HG03108 (cell line): ENCODE data around the gene NUDT21.

Experiments
- ATAC-seq: cut with Tn5 transposase; IDR thresholded peaks from one replicate; pipeline ENCODE4 v1.9.1; 2021; ENCODE audit warnings: moderate library complexity; ENCODE audit not compliant: unreplicated experiment

Gene NUDT21

DNA sequence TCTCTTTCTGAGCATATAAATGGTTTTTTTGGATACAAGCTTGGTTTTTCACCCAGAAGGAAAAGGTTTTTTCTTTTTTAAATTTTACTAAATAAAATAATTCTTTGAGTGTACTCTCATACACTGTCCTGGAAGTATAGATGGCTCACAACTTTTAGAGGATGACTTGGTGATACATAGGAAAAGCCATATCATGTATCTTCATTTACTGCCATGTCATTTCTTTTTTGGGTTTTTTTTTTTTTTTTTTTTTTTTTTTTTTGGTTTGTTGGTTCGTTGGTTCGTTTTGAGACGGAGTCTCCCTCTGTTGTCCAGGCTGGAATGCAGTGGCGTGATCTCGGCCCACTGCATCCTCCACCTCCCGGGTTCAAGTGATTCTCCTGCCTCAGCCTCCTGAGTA is 12.0 kb upstream of the NUDT21 start:
- ATAC-seq, result no peak

DNA sequence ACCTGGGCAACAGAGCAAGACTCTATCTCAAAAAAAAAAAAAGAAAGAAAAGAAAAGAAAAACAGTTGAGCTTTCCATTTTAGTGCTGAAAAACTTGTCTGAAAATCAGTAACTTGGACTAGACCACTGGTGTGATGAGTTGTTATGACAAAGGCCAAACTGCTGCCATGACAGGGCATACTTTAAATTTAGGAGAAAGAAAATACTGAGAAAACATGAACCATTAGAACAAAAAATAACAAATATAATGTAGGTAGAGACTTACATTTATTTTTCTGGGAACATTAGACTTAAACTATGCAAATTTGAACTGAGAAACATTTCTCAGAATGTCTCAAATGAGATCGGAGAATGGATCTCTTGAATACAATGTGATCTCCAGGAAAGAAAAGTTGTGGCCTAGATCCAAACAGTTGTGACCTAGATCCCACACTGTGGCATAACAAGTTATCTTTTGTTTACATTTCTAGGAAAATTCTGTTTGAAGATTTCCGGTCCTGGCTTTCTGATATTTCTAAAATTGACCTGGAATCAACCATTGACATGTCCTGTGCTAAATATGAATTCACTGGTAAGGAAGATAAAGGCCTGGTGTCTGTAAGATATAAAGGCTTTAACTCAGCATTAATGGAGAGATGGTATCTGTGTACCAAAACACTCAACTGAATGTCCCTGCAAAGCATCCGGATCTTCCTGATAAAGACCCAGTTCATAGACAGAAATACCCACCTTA is 11.1 kb upstream of the NUDT21 start:
- no peak for ATAC-seq

DNA sequence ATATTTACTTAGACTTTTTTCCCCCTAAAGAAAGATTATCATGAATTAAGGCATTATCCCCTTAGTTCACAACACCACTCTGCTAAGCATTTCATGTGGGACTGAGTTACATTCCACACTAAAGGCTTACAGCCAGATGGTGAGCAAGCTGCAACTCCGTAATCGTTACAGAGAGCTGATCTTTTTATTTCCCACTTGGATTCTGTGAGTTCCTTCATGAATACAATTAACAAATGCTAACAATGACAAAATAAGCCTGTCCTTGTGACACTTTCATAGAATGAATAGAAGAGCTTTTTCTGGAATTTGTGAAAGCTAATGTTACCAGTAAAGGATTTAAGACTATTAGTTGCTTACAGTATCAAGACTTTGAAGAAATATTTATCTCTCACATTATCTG is 9.0 kb upstream of the NUDT21 start:
- ATAC-seq, result no peak

DNA sequence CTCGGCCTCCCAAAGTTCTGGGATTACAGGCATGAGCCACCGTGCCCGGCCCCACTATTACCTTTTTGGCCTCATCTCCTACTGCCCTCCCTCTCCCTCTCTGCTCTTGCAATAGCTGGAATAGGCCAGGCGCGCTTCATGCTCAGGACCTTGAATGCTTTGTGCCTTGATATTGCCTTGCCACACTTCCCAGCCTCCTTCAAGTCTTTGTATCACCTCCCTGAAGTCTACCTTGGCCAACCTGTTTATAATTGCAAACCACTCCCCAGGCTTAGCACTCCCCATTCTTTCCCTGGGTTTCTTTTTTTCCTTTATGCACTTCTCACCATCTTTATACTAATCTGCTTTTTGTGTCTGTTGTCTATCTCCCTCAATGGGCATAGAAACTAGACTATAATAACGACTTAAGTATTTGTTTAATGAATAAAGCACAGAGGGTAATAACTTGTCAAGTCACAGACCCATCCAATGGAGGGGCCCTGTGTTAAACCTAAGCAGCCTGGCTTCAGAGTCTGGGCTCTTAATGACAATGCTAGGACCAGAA is 6.9 kb upstream of the NUDT21 start:
- no peak for ATAC-seq

DNA sequence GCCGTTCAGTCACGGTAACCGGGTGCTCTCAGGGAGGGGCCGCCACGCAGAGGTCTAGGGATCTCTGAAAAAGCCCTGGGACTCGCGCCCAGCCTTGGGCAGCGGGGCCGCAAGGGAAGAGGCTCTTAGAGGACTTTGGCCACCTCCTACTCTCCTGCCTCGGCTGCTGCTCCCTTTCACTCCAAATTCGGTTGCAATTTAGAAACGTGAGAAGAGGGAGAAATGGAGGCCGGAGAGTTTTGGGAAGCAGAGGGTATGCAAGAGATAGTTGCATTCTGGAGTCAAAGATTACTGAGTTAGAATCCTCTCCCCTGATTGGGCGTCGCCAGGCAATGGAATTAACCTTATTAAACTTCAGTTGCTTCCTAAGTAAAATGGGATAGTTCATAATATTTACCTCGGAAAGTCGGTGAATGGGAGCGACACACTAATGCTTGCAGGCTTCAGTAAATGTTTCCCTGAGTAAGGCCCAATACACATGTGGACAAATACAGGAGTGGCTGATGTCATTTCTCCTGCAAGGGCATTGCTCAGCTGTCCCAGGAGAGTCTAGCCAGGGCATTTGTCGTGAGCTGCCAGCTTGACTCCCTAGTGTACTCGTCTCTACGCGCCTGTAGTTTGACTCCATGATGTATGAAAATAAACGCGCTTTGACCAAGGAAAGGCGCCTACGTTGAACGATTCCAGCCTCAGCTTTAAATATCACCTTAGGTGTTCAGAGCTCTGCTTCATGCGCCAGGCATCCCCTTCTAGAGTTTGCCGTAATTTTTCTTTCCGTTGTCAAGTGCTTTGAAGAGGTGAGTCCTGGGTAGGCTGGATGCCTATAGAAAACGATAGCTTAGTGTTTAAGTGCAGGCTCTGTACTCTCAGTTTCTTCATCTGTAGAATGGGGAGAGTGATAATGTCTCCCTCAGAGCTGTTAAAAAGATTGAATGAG is 889 bp upstream of the NUDT21 start:
- peak; percentile 29 for ATAC-seq

DNA sequence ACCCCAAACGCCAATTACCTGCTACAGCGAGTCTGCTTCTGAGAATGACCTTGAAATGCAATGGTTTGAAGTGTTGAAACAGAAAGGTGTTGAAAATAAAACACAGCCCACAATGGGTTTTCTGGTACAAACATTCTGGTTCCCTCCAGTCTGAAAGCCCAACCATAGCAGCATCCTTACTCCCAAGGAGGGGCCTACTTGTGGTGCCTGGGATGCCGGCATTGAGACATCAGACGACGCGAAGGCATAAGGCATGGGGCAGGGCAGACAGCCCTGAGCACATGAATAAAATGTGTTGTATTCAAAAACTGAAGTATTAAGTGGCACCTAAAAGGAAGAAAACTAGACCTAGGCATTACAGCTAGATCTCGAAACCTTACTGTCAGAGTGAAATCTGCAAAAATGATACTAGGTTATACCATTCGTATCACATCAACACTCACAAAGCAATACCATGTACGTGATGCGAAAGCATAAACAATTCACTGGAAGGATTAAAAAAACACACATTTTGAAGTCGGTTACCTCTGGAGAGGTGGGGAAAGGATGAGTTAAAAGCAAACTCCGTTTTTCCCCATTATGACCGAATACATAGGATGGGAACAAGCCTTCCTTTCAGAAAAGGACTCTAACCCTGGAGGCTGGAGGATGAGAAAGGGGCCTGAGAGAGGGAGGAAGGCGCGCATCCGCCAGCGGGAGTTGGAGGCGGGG is 702 bp downstream of the NUDT21 start:
- peak; percentile 15 for ATAC-seq

DNA sequence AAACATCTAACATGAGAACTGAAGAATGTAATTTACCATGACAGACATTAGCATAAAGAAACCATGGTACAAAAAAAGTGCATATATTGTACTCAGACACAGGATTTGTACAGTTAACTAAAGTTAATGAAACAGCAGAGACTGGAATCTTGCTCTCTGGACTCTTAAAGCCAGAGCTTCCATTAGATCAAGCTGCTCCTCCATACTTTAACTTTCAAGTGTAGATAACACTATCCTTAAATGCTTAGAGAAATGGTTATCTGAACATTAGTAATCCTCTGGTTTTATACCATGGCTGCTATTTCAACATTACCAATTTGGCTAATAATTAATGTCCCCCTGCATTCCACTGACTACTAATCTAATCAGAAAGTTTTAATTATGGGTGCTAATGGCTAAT is 3.1 kb downstream of the NUDT21 start:
- ATAC-seq, result no peak

DNA sequence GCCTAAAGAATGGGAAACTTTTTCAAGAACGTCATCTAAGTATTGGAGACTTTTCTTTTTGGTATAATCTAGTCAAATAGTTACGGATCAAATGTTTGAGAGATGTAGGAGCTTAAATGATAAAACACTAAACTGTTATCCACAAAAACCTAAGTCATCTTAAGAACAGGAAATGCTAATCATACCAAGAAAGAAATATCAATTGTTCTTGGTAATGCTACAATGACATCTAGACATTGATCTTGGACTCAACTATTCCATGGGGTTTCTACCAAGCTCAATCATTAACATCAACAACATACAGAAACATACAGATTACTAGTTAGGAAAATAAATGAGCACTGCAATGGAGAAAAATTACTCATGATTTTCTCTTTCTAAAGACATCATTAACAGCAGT is 3.8 kb downstream of the NUDT21 start:
- ATAC-seq, result no peak

DNA sequence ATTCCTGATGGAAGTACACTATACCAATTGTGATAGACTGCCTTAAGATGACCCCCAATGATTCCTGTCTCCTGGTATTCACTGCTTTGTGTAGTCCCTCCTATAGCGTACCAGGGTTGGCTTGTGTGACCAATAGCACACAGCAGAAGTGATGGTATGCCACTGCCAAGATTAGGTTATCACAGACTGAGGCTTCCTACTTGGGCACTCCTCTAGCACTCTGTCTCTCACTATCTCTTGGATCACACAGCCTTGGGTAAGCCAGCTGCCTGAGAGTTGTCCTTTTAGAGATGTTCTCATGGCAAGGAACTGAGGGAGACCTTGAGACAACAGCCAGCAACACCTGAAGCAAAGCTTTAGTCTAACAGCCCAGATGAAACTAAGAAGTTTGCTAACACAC is 13.1 kb downstream of the NUDT21 start:
- ATAC-seq, result no peak

DNA sequence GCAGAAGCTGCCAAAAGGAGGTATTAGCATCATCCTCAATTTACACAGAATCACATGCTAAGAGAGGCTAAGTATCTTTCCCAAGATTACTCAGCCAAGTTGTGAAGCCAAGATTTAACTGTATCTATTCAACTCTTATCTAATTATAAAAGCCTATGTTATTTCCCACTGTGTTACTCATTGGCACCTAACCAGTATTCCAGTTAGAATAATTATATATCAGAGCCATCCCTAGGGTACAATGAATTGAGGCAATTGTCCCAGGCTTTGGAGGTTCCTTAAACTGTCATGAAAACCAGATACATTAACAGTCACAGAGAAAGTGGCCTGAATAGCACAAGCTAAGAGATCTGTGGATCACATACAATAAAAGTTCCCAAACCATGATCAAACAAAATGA is 14.9 kb downstream of the NUDT21 start:
- no peak for ATAC-seq

DNA sequence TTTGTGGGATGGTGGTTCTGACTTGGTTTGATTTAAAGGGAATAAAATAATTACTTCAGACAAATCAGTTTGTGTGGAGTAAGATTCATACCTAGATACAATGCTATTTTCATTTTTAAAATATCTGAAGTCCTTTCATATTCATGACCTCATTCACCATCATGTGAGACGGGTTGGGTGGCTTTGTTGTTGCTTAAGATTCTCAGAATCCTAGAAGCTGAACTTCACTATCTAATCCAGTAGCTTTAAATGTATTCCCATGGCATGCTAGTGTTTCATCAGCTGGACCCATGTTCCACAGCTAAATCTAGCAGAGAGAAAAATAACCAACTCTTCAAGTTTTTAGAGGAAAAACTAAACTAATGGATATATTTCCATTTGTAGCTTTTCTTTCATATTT is 23.0 kb downstream of the NUDT21 start:
- no peak for ATAC-seq

DNA sequence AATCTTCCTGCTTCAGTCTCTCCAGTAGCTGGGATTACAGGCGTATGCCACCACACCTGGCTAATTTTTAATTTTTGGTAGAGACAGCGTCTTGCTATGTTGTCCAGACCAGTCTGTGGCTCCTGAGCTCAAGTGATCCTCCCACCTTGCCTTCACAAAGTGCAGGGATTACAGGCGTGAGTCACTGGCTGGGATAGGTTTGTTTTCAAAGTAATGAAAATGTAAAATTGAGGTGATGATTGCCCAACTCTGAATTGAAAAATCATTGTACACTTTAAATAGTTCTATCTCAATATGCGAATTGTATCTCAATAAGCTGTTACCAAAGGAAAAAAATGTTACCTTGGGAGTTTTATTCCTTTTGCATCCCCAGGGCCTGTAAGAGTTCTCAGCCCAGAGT is 24.5 kb downstream of the NUDT21 start:
- no peak for ATAC-seq

DNA sequence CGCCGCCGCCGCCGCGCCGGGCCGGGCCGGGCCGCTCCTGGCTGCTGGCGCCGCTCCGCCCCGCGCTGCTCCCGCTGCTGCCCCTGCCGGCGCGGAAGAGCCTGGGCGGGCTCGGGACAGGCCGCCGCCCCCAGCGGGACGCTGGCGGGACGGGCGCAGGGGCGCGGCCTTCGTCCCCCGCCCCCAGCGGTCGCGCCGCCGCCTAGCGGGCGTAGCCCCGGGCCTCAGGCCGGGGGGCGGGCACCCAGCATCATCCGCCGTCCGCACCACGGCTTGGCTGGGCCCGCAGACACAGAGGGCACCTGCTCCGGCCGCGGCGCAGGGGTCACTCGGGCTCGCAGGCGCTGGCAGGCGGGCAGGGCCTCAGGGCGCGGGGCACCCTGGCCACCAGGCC is 25.7 kb downstream of the NUDT21 start, which contains the start of gene AMFR:
TSS of gene AMFR (minus strand) at position 107 of the 394 bp plus-strand sequence. CDS start 218 bp downstream, outside the sequence.
- ATAC-seq, result peak; percentile 79

DNA sequence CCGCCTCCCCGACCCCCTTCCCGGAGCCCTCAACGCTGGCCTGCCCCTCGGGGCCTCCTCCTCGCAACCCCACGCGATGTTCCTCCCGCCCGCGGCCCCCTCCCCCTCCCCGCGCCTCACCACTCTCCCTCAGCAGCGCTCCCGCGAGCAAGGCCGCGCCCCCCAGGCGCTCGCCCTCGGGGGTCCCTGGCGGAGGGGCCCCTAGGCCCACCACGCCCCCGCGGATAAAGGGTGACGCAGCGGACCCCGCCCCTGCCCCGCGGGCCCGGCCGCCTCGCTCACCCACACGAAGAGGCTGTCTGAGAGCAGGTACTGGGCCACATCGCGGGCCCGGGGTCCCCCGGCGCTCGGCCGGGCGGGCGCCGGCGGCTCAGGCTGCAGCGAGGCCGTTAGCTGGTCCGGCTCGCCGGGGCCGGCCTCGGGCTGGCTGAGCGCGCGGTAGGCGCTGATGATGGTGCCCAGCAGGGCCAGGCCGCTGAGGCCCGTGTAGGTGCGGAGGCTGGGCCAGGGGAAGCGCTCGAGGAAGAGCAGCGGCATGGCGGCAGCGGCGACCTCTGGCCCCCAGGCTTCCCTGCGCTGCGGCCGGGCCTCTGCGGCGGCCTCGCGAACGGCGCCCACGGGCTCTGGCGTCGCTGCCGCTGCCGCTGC is 26.2 kb downstream of the NUDT21 start:
- peak; percentile 21 for ATAC-seq

DNA sequence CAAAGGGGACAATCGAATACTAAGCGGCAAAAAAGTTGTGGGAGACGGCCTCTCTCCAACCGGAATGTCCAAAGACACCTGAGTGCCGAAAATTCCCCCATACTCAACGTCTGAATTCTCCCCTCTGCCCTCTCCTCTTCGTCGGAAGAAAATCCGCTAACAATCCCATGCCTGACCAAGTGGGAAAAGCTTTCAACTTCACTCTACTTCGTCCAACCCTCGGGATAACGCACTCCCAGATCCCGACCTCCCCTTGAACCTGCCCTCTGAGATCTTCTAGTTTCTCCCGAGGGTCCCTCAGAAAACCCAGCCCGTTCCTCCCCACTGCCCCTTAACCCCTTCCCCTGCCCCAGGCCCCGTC is 26.7 kb downstream of the NUDT21 start:
- ATAC-seq, result no peak

DNA sequence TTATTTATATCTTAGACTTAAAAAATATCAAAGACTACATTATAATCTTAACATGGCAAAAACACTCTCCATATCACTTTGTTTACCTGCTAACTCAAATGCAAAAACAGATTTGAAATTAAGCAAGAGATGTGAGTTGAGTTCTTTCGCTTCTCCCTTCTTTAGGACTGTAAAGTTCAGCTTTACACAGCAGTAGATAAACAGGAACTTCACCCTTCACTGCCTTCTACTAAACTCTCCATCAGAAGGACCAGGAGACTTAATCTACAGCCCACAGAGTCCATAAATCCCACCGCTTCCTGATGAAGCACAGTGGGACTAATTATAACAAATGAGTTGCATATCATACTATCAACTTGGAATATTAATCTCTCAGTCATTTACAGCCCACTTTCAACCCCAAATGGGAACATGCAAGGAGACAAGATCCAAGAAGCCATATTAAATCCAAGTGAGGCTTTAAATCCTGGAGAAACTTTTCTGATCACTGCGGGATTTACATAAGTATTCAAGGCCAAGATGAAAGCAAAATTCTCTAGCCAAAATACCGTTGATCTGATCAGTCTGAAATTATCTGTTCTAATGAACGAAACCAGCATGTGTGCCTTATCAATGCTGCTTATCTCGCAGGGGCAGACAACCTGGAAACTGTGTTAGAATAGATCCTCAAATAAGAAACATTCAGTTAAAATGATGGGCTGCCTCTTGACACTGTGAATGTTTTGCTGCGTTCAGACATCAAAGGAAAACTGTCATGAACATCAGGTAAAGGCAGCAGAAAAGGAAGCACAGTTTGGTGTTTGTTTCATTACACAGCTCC is 27.3 kb downstream of the NUDT21 start:
- peak; percentile 27 for ATAC-seq

DNA sequence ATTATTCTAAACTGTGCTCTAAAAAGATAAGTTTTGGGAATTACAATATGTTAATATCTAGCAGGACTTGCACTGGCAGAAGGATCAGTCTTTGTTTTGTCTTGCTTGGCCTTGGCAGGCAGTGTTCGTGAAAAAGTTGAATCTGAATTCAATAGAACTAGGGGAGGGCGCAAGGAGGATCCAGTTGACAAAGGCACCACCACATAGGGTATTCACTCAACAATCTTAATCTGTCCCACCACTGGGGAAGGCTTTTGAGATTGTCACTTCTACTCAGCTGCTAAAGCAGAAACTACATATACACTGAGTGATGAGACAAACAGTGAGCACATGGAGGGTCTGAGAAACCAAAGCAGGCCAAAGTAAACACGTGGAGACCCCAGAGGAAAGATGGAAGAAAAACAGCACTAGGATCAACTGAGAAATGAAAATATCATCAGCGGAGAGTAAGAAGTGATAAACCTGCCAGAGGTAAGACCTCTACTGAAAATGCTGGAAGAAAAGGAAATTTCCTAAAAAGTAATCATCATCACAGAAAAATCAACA is 28.2 kb downstream of the NUDT21 start:
- no peak for ATAC-seq

DNA sequence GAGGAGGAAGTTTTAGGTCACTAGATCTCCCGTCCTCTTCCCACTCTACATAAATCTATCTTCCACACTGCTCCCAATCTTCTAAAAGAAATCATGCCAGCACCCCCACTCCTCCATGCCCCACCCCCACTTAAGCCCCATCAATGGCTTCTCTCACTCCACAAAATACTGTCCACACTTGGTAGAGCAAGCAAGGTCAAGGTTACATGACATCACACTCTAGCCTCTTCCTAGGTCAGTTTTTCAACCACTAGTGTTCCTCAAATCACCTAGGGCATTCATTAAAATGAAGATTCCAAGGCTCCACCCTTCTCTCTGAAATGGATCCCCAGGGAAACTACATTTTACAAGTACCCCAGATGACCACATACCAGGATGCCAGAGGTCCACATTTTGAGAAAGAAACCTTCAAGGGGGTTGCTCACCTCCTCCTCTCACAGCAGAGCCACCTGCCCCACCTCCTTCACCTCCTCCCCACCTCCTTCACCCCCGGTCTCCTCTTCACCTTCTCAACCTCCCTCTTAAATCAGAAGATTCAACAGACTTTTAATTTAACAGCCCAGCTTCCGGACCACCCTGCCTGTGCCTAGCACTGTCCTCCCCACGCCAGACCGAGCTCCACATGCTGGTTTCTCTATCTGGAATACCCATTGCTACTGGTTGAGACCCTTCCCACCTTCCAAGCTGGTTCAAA is 29.0 kb downstream of the NUDT21 start:
- no peak for ATAC-seq

DNA sequence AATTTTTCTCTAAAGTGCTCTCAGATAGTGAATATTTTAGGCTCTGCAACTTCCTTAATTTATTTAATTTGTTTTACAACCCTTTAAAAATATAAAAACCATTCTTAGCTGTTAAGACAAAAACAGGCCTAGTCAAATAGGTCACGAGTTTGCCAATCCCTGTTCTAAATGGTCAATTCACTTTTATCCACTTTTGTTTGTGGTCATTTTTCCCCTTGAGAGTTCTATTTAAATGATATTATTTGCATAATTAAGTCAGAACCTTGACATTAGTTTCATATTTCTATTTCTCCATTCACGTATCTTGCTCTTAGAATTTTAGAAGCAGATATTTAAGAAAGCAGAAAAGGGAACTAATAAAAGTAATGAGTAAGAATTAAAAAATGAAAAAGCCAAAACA is 29.8 kb downstream of the NUDT21 start:
- no peak for ATAC-seq
